GM12878 (cell line): ENCODE results near the gene MBD6. TPM values are rescaled to one million over a fixed set of nuclear protein-coding genes. Genes with fewer than 3 reads are reported as not detected.

Experiments used
- ATAC-seq: fragments of 200-7000 bp; cut with Tn5 transposase; 3 replicates; pipeline ENCODE4 v1.9.1; 2020; ENCODE audit warnings: mild to moderate bottlenecking, moderate library complexity
- BruUV-seq: library from RNA; stranded (reverse); fragments of 400-500 nt; replicated peaks from 2 replicates; lab custom pipeline; 2021; lab: Mats Ljungman, UMichigan
- CTCF ChIA-PET: fragments of 300-600 bp; sonication (Branson Sonifier 250); formaldehyde crosslinking; extraction: SDS; loops from one replicate; lab custom pipeline; 2021; ENCODE audit warnings: inconsistent platforms; lab: Yijun Ruan, JAX
- POLR2A ChIA-PET: fragments of 350-600 bp; formaldehyde crosslinking; extraction: SDS; loops from one replicate; lab custom pipeline; 2021; ENCODE audit warnings: inconsistent platforms; lab: Charles Lee
- RAD21 ChIA-PET: fragments of 300-600 bp; sonication (Branson Sonifier 250); formaldehyde crosslinking; loops from one replicate; lab custom pipeline; 2023; ENCODE audit warnings: antibody characterized with exemption; ENCODE audit not compliant: unreplicated experiment; lab: Charles Lee
- SMC1A ChIA-PET: fragments of 300-600 bp; sonication (Branson Sonifier 250); formaldehyde crosslinking; loops from one replicate; lab custom pipeline; 2023; ENCODE audit not compliant: unreplicated experiment, uncharacterized antibody; lab: Charles Lee
- DNase-seq: peaks from one replicate; pipeline ENCODE4 v3.0.0-alpha.2; 2011; ENCODE audit warnings: low read depth, low spot score
- FAIRE-seq: peaks from 3 replicates; lab custom pipeline; 2011; peaks lifted over from hg19 to GRCh38; lab: Jason Lieb, UNC
- H2AFZ ChIP-seq: 2 replicates; pipeline ENCODE4 v1.6.0; 2011; ENCODE audit warnings: low read depth, low read length, control low read depth; ENCODE audit not compliant: control insufficient read depth
- H3K27ac ChIP-seq: 2 replicates; pipeline ENCODE4 v1.5.1; 2011; ENCODE audit warnings: control low read depth; ENCODE audit not compliant: control insufficient read depth, insufficient read depth
- H3K27me3 ChIP-seq, 2 experiments: replicated peaks in 1 of 2; 2 replicates each; pipeline versions ENCODE4 v1.6.0 to v1.6.1; 2011; ENCODE audit warnings: low read length in 1 of 2; ENCODE audit not compliant: control insufficient read depth in 2 of 2, insufficient read depth in 2 of 2
- H3K36me3 ChIP-seq, 2 experiments: 2 replicates each; pipeline ENCODE4 v1.5.1; 2011; ENCODE audit warnings: low read length in 1 of 2; ENCODE audit not compliant: control insufficient read depth in 2 of 2, insufficient read depth in 2 of 2
- H3K4me1 ChIP-seq: 2 replicates; pipeline ENCODE4 v1.6.1; 2011; ENCODE audit warnings: mild to moderate bottlenecking, low read length, moderate library complexity, mixed read lengths; ENCODE audit not compliant: control insufficient read depth, insufficient read depth
- H3K4me2 ChIP-seq: 2 replicates; pipeline ENCODE4 v1.6.0; 2011; ENCODE audit warnings: control low read depth; ENCODE audit not compliant: control insufficient read depth, insufficient read depth
- H3K4me3 ChIP-seq: fragments of 200-600 bp; sonication (generic); 2 replicates; pipeline ENCODE4 v1.5.1; 2016
- H3K79me2 ChIP-seq: 2 replicates; pipeline ENCODE4 v1.6.0; 2011; ENCODE audit warnings: low read length; ENCODE audit not compliant: control insufficient read depth, insufficient read depth
- H3K9ac ChIP-seq: 2 replicates; pipeline ENCODE4 v1.8.0; 2011; ENCODE audit warnings: low read length, control low read depth, mixed read lengths; ENCODE audit not compliant: control insufficient read depth, insufficient read depth
- H3K9me3 ChIP-seq: replicated peaks from 3 replicates; pipeline ENCODE4 v1.5.1; 2011; ENCODE audit warnings: mild to moderate bottlenecking, low read length; ENCODE audit not compliant: control insufficient read depth, insufficient read depth
- H4K20me1 ChIP-seq: 2 replicates; pipeline ENCODE4 v1.6.0; 2011; ENCODE audit not compliant: control insufficient read depth, insufficient read depth
- BCL11A ChIP-seq: IDR thresholded peaks from 2 replicates; pipeline ENCODE4 v1.6.1; 2011; ENCODE audit warnings: low read depth, low read length
- CBFB ChIP-seq: IDR thresholded peaks from 2 replicates; pipeline ENCODE4 v1.6.1; 2016; ENCODE audit warnings: antibody characterized with exemption, low read depth
- E4F1 ChIP-seq: fragments of 450-650 bp; IDR thresholded peaks from 2 replicates; pipeline ENCODE4 v1.6.1; 2018; ENCODE audit warnings: borderline replicate concordance, mild to moderate bottlenecking; ENCODE audit not compliant: partially characterized antibody
- ELK1 ChIP-seq: IDR thresholded peaks from 2 replicates; pipeline ENCODE4 v1.6.1; 2012; ENCODE audit warnings: low read depth, low read length, improper control_type of control experiment
- IKZF1 ChIP-seq: fragments of 450-650 bp; conservative IDR thresholded peaks from 2 replicates; pipeline ENCODE4 v1.6.1; 2017; ENCODE audit warnings: antibody characterized with exemption, mild to moderate bottlenecking
- IRF5 ChIP-seq: fragments of 450-650 bp; IDR thresholded peaks from 2 replicates; pipeline ENCODE4 v1.6.1; 2017; ENCODE audit warnings: borderline replicate concordance
- PAX8 ChIP-seq: fragments of 450-650 bp; IDR thresholded peaks from 2 replicates; pipeline ENCODE4 v1.6.1; 2017; ENCODE audit warnings: mild to moderate bottlenecking, moderate library complexity
- PBX3 ChIP-seq: IDR thresholded peaks from 2 replicates; pipeline ENCODE4 v1.6.1; 2011; ENCODE audit warnings: mild to moderate bottlenecking, low read depth, low read length, moderate library complexity; ENCODE audit not compliant: insufficient replicate concordance
- POLR2A ChIP-seq: IDR thresholded peaks from 2 replicates; pipeline ENCODE4 v1.6.1; 2011; ENCODE audit warnings: low read depth, mild to moderate bottlenecking, low read length
- SRF ChIP-seq, 2 experiments: IDR thresholded peaks; 2 replicates each; pipeline ENCODE4 v1.6.1; 2011; ENCODE audit warnings: low read depth in 2 of 2, low read length in 2 of 2, mild to moderate bottlenecking in 1 of 2, moderate library complexity in 1 of 2
- USF1 ChIP-seq: IDR thresholded peaks from 2 replicates; pipeline ENCODE4 v1.6.1; 2011; ENCODE audit warnings: borderline replicate concordance, low read depth, mild to moderate bottlenecking, moderate library complexity, mixed read lengths, low read length; ENCODE audit not compliant: insufficient read depth; ENCODE audit errors: extremely low read length
- ZBTB4 ChIP-seq: fragments of 450-650 bp; formaldehyde crosslinking; IDR thresholded peaks from 2 replicates; pipeline ENCODE4 v1.4.0; 2022; ENCODE audit warnings: mild to moderate bottlenecking, moderate library complexity
- ZNF24 ChIP-seq: fragments of 450-650 bp; IDR thresholded peaks from 2 replicates; pipeline ENCODE4 v1.6.1; 2017; ENCODE audit warnings: antibody characterized with exemption, mild to moderate bottlenecking
- ZNF384 ChIP-seq: IDR thresholded peaks from 2 replicates; pipeline ENCODE4 v1.6.1; 2012; ENCODE audit warnings: low read depth, mild to moderate bottlenecking, low read length, improper control_type of control experiment, borderline replicate concordance
- WGBS: methylation state at CpG from one replicate; pipeline ENCODE4 v1.1.6; 2016; ENCODE audit warnings: low lambda C conversion rate; ENCODE audit not compliant: insufficient replicate concordance, insufficient coverage; ENCODE audit errors: missing lambda C conversion rate; 5-methylcytosine and 5-hydroxymethylcytosine counted together
- in situ Hi-C: fragments of 300-500 bp; cut with MboI; formaldehyde crosslinking; loops from 9 replicates; pipeline ENCODE4 v1.14.3; 2018; ENCODE audit warnings: mixed read lengths
- intact Hi-C: fragments of 100-400 bp; cut with micrococcal nuclease; formaldehyde crosslinking; loops from one replicate; pipeline ENCODE4 v1.14.2; 2022; ENCODE audit not compliant: unreplicated experiment
- polyA plus RNA-seq, 11 experiments: library from polyadenylated mRNA; depleted of rRNA in 4 of 11; unstranded in 6 of 11; stranded (reverse) in 5 of 11; fragments of >200 nt; fragmentation: Nextera tagmentation in 4 of 11; fragmentation: Illumina TruSeq in 1 of 11; extraction: Ambion mirVana in 4 of 11; extraction: Trizol in 1 of 11; gene quantifications; 1 replicate in 1 of 11; 2 replicates in 10 of 11; pipeline versions ENCODE4 v1.2.1 to v1.2.3, GENCODE V29; 2011 to 2016; ENCODE audit warnings: inconsistent platforms in 2 of 11, missing spikeins in 2 of 11, low read depth in 1 of 11
- total RNA-seq, 4 experiments: library from RNA; depleted of rRNA in 3 of 4; stranded (reverse); fragments of >200 nt in 3 of 4; fragmentation: Illumina TruSeq in 1 of 4; extraction: Trizol in 1 of 4; gene quantifications; 2 replicates each; pipeline versions ENCODE4 v1.2.1 to v1.2.3, GENCODE V29; 2013 to 2021

MBD6 gene
- total and polyA plus RNA-seq, 10 of the 15 experiments (the other 5 are each of a cell fraction or from before 2014, with no cell fraction given) = 1.5 to 52.7 (median 6.8) TPM

GRCh38 chr12:57498571-57498970 lies 24.1 kb upstream of the MBD6 start:
- RAD21 ChIA-PET = interaction anchor here (0.7 kb wide), 1 partner anchor 148 kb away, joined by 3 read pairs; no protein-coding TSS in a partner anchor
- no TSS peak for BruUV-seq
- no peaks in the 10 kb centered on the region for H3K27me3 ChIP-seq
- H3K79me2 ChIP-seq = no peaks in the 10 kb centered on the region
- SMC1A ChIA-PET = no interaction called here
- ATAC-seq (no peak), DNase-seq (no peak), FAIRE-seq (no peak)
- intact Hi-C loops = no loop called here
- H4K20me1 ChIP-seq = no peaks in the 10 kb centered on the region
- WGBS = 98% methylated on average over 4 of the region's 4 CpGs
- peaks cover 8 to 17% of the 10 kb centered on the region in 2 experiments for H3K36me3 ChIP-seq
- TF ChIP-seq CBFB (no peak), POLR2A (no peak; the same call in 1 of the 2 replicates), IKZF1 (no peak), E4F1 (no peak), ZBTB4 (CRISPR knock-in tag) (no peak), ZNF384 (no peak), ZNF24 (no peak), SRF (IDR thresholded peaks at IDR 0.05; ENCODE audit: low read depth in 2 of 2, low read length in 2 of 2) (no peak), PBX3 (no peak), BCL11A (no peak), IRF5 (no peak), PAX8 (no peak), ELK1 (no peak), USF1 (no peak)
- H3K27ac ChIP-seq = no peak overlapping the region
- CTCF ChIA-PET = no interaction called here
- no peak overlapping the region for H3K4me3 ChIP-seq
- H3K9me3 ChIP-seq = no peaks in the 10 kb centered on the region
- no peaks in the 10 kb centered on the region for H3K4me1 ChIP-seq
- H3K9ac ChIP-seq = no peak overlapping the region
- H2AFZ ChIP-seq = no peak overlapping the region
- in situ Hi-C loops = no loop called here
- POLR2A ChIA-PET = interaction anchor here (0.6 kb wide), 1 partner anchor 10 kb away, joined by 3 read pairs; no protein-coding TSS in a partner anchor
- H3K4me2 ChIP-seq = no peak overlapping the region
